Bronchial epithelial cell (primary cell): ENCODE data around the gene SORBS1. TPM values are rescaled to one million over a fixed set of nuclear protein-coding genes. Genes with fewer than 3 reads are reported as not detected.
A peak's percentile ranks its signal among the peaks of the same experiment; 100 is the strongest.

Source experiments
- DNase-seq: peaks from one replicate; pipeline ENCODE4 v3.0.0-alpha.2; 2010; ENCODE audit warnings: low read depth
- FAIRE-seq: peaks from 2 replicates; lab custom pipeline; 2011; peaks lifted over from hg19 to GRCh38; lab: Jason Lieb, UNC
- H3K27me3 ChIP-seq: 2 replicates; pipeline ENCODE4 v1.5.1; 2011; ENCODE audit warnings: low read length; ENCODE audit not compliant: control insufficient read depth, insufficient read depth
- H3K36me3 ChIP-seq: 2 replicates; pipeline ENCODE4 v1.5.1; 2011; ENCODE audit warnings: low read length; ENCODE audit not compliant: control insufficient read depth, insufficient read depth
- H3K4me3 ChIP-seq: 2 replicates; pipeline ENCODE4 v1.5.1; 2011; ENCODE audit warnings: mild to moderate bottlenecking, low read depth, low read length, control low read depth
- CTCF ChIP-seq: IDR thresholded peaks from 2 replicates; pipeline ENCODE4 v1.5.1; 2011; ENCODE audit warnings: mild to moderate bottlenecking, moderate library complexity, low read length, control low read depth, inconsistent platforms; ENCODE audit not compliant: insufficient read depth, severe bottlenecking
- total RNA-seq: library from RNA; depleted of rRNA; stranded (reverse); fragments of >200 nt; gene quantifications from 2 replicates; pipeline ENCODE4 v1.2.1, GENCODE V29; 2014

The SORBS1 gene
- total RNA-seq, 1 donor from 2014 or later, result under 0.01 TPM

GRCh38 chr10:95451568-95452524, 109.3 kb downstream of the SORBS1 start:
- Histone ChIP-seq H3K36me3 (no peaks in the 10 kb centered on the region), H3K27me3 (no peaks in the 10 kb centered on the region), H3K4me3 (no peak overlapping the region)
- DNase-seq (no peak), FAIRE-seq (no peak)
- TF ChIP-seq CTCF, result no peak

GRCh38 chr10:95451150-95451549, 110.0 kb downstream of the SORBS1 start:
- no peaks in the 10 kb centered on the region for H3K27me3 ChIP-seq
- DNase-seq (no peak), FAIRE-seq (no peak)
- no peak for TF ChIP-seq CTCF
- no peaks in the 10 kb centered on the region for H3K36me3 ChIP-seq
- H3K4me3 ChIP-seq, result no peak overlapping the region

GRCh38 chr10:95450188-95450587, 111.0 kb downstream of the SORBS1 start:
- H3K4me3 ChIP-seq, result no peak overlapping the region
- DNase-seq (no peak), FAIRE-seq (no peak)
- no peaks in the 10 kb centered on the region for H3K36me3 ChIP-seq
- no peaks in the 10 kb centered on the region for H3K27me3 ChIP-seq
- TF ChIP-seq CTCF, result no peak

- Histone ChIP-seq H3K4me3 (no peak overlapping the region), H3K36me3 (no peaks in the 10 kb centered on the region), H3K27me3 (no peaks in the 10 kb centered on the region)
- DNase-seq (no peak), FAIRE-seq (no peak)
- no peak for TF ChIP-seq CTCF
Observed at GRCh38 chr10:95447685-95448084, 113.5 kb downstream of the SORBS1 start.

- peak; percentile 85 for TF ChIP-seq CTCF
- DNase-seq (peak; percentile 85), FAIRE-seq (peak; percentile 76)
- no peaks in the 10 kb centered on the region for H3K36me3 ChIP-seq
- no peaks in the 10 kb centered on the region for H3K27me3 ChIP-seq
- H3K4me3 ChIP-seq, result no peak overlapping the region
Observed at GRCh38 chr10:95445837-95446486, 115.2 kb downstream of the SORBS1 start.
